HG03108 (cell line): ENCODE results near the gene BLOC1S3.
A peak's percentile ranks its signal among the peaks of the same experiment; 100 is the strongest.

Experiments used
- ATAC-seq: cut with Tn5 transposase; IDR thresholded peaks from one replicate; pipeline ENCODE4 v1.9.1; 2021; ENCODE audit warnings: moderate library complexity; ENCODE audit not compliant: unreplicated experiment

Gene BLOC1S3

GRCh38 chr19:45160870-45161737 lies 17.5 kb upstream of the BLOC1S3 start, which contains the start of gene NKPD1:
Gene NKPD1, minus strand, starts transcription at chr19:45160982. Its CDS starts 832 bp downstream, at chr19:45160150.
- ATAC-seq: no peak

GRCh38 chr19:45161738-45162607 lies 16.6 kb upstream of the BLOC1S3 start:
- ATAC-seq: no peak

- ATAC-seq: no peak
Observed at GRCh38 chr19:45162608-45163143, 15.9 kb upstream of the BLOC1S3 start.

- no peak for ATAC-seq
Observed at GRCh38 chr19:45163156-45163555, 15.4 kb upstream of the BLOC1S3 start.

GRCh38 chr19:45163751-45164460 lies 14.7 kb upstream of the BLOC1S3 start:
- ATAC-seq: no peak

- ATAC-seq: peak; percentile 73
Observed at GRCh38 chr19:45164577-45165335, 13.8 kb upstream of the BLOC1S3 start.

- ATAC-seq: no peak
Observed at GRCh38 chr19:45166723-45167252, 11.8 kb upstream of the BLOC1S3 start.

- no peak for ATAC-seq
Observed at GRCh38 chr19:45168767-45169351, 9.7 kb upstream of the BLOC1S3 start.

GRCh38 chr19:45169602-45170001 lies 9.0 kb upstream of the BLOC1S3 start:
- ATAC-seq: no peak

GRCh38 chr19:45170146-45171106 lies 8.2 kb upstream of the BLOC1S3 start:
- ATAC-seq: no peak

GRCh38 chr19:45171211-45171623 lies 7.4 kb upstream of the BLOC1S3 start:
- no peak for ATAC-seq

- ATAC-seq: no peak
Observed at GRCh38 chr19:45172173-45172572, 6.4 kb upstream of the BLOC1S3 start.

GRCh38 chr19:45172611-45173208 lies 5.9 kb upstream of the BLOC1S3 start:
- no peak for ATAC-seq

- no peak for ATAC-seq
Observed at GRCh38 chr19:45173816-45174215, 4.8 kb upstream of the BLOC1S3 start.

GRCh38 chr19:45175515-45176345 lies 2.9 kb upstream of the BLOC1S3 start:
- ATAC-seq: no peak

- peak; percentile 1 for ATAC-seq
Observed at GRCh38 chr19:45177817-45178261, 745 bp upstream of the BLOC1S3 start, which contains the start of gene TRAPPC6A. Gene TRAPPC6A, minus strand, starts transcription at chr19:45178237. Its CDS starts 19 bp downstream, at chr19:45178218.
